ENCODE measurements around the gene TANGO2. TPM values are rescaled to one million over a fixed set of nuclear protein-coding genes. Genes with fewer than 3 reads are reported as not detected.

The TANGO2 gene
- polyA plus RNA-seq, 12 donors, result 6.4 to 15.0 (median 9.1) TPM; not detected in 1

- DNase-seq, result no peak
Observed at GRCh38 chr22:20102203-20102780, 81.4 kb downstream of the TANGO2 start.

DNA sequence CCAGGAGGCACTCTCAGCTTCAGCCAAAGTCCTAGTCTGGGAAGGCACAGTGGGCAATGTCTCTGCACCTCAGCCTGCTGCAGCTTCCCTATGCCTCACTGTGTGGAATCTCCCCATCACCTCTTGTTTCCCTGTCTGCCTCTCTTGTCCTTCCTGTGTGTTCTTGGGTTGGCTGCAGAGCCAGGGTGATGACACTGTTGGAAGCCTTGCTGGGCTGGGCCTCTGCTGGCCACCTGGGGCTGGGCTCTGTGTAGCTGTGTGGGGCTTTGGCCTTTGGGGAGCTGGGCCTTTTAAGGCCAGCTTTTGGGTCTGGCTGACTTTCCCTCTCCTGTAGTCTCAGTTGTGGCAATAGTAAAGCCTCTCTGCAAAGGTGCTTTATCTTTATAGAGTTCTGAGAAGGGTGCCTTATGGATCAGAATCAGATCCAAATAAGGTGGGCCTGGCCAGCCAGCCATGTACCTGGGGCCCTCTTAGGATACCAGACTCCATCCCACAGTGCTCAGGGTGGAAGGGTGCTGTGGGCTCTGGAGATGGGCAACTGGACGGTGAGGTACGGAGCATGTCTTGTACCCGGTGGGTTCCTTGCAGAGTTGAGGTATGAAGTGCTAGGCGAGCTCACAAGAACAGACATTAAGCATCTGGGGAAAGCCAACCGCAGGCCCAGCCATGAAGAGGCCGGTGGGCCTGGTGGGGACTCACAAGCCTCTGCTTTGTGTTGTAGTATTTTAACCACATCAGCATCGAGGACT lies 84.7 kb downstream of the TANGO2 start:
- DNase-seq, result no peak

DNA sequence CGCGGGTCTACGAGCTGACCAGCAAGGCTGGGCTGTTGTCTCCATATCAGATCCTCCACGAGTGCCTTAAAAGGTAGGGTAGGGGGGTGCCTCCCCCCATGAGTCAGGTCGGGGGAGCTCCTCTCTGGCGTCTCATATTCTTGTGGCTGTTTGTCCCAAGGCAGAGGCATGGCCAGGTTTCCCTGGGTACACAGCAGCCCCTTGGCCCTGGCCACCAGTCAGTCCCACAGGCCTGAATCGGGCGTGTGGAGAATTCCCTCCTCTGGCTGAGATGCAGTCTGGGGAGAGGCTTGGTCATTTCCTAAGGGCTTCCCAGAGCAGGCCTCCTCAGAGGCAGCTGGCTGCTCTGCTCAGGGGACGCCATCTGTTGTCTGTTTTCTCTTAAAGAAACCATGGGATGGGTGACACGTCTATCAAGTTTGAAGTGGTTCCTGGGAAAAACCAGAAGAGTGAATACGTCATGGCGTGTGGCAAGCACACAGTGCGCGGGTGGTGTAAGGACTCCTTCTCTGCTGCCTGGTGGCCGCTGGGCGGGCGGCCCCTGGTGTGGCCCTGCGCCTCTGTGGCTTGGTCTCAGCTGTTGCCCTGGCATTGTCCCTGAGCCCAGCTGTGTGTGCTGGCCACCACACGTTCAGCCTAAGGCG lies 85.4 kb downstream of the TANGO2 start:
- no peak for DNase-seq

DNA sequence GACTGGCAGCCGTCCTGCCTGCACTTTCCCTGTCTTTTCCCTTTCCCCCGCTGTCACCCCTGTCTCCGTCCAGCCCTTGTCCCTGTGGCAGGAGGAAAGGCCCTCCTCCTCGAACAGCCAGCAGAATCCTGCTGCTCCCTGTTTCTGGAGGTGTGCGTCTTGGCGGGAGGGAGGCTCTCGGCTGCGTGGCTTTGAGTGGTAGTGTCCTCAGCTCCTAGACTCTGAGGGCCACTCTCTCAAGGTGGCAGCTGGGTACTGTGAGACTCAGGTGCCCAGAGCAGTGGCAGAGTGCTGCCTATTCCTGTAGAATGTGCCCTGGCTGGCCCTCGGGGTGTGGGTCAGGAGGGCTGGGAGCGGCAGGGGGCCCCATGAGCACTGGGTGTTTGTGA lies 85.9 kb downstream of the TANGO2 start:
- DNase-seq, result no peak

DNA sequence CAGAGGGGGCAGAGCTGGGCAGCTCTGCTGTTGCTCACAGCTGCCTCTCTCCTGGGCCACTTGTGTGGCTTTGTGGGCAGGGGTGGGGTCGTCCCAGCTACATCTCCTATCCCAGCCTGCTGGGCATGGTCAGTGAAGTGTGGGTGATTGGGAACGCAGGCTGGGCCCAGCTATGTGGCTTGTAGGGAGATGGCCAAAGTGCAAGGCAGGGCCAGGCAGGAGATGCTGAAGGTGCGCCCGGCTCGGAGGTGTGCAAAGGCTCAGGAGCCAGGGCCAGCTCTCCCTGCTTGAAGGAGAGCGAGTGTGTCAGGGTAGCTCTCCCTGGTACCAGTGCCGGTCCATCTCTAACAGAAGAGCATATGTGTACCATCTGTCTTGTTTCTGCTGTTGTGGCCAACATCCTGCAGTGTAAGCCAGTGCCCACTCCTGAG lies 86.6 kb downstream of the TANGO2 start:
- no peak for DNase-seq

GRCh38 chr22:20107951-20108756 lies 87.2 kb downstream of the TANGO2 start:
- no peak for DNase-seq

GRCh38 chr22:20108757-20109230 lies 87.9 kb downstream of the TANGO2 start:
- DNase-seq, result no peak

DNA sequence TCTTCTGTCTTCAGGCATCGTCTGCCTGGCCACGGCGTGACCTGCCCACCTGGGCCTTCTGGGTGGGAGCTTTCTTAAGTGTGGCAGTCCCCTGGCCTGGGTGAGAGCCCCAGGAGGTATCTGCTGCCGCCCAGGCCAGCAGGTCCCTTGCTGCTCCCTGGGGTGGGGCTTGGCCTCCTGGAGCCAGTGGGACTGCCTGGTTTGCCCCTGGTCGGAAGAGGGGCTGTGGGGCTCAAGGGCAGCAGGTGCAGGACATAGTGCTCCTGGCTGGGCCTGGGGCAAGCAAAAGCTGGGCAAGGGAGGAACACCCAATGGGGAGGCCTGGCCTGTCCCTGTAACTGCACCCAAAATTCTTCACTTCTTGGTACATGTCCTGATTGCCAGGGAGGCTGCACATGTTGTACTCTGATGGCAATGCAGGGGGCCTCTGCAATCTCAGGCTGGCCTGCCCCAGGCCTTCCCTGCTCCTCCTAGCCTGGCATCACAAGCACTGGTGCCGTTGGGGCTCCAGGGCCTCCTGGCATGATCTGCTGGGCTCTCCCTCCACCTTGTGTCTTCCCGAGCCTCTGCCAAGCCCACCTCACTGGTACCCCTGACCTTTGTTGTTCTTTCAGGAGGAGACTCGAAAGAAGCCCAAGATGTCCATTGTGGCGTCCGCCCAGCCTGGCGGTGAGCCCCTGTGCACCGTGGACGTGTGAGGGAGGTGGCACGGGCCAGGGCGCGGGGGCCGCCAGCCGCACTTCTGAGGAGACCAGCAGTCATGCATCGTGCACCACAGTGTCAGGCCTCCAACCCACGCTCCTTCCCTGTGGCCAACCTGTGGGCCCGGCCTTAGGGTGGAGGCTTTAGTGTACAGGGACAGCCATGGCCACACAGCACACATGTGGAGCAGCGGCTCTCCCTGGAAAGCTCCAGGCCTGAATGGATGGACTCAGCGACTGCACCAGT lies 88.8 kb downstream of the TANGO2 start:
- DNase-seq, result no peak

GRCh38 chr22:20110359-20110985 lies 89.6 kb downstream of the TANGO2 start:
- no peak for DNase-seq

GRCh38 chr22:20111045-20111688 lies 90.3 kb downstream of the TANGO2 start:
- no peak for DNase-seq

DNA sequence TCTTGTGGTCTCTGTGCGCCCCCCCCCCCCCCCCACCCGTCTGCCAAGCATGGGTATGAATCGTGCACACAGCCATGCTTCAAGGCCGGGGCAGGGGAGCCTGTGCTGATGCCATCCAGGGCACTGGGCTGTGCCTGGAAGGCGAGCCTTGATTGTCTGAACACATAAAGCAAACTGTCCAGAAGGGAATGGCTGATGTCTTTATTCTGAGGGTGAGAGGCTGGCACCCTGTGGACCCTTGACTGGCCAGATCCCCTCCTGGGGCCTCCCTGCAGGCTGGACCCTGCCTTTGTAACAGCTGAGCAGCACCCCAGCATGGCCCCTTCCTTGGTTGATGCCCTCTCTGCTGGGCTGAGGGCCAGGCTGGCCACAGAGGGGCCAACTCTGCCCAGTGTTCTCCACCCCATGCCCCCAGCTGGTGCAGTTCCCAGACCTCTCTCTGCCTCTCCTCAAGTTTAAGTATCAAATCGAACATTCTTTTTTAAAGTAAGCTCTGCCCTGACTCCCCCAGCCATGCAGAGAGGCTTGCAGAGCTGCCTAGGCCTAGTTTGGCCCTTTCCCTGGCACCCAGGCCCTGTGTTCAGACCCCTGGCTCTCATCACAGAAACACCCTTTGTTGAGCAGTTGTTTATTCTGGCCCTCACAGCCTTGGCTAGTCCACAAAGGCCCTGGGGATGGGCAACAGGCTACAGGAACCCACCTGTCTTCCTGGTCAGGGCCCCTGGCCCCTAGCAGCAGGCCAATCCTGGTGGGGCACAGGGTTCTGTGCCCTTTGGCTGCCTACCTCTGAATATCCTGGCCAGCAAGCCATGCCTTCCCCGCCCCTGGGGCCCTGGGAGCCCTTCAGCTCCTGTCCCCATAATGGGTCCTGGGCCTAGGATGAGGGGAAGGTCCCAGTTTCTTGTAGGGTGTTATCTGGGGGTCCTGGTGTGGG lies 91.0 kb downstream of the TANGO2 start:
- no peak for DNase-seq

DNA sequence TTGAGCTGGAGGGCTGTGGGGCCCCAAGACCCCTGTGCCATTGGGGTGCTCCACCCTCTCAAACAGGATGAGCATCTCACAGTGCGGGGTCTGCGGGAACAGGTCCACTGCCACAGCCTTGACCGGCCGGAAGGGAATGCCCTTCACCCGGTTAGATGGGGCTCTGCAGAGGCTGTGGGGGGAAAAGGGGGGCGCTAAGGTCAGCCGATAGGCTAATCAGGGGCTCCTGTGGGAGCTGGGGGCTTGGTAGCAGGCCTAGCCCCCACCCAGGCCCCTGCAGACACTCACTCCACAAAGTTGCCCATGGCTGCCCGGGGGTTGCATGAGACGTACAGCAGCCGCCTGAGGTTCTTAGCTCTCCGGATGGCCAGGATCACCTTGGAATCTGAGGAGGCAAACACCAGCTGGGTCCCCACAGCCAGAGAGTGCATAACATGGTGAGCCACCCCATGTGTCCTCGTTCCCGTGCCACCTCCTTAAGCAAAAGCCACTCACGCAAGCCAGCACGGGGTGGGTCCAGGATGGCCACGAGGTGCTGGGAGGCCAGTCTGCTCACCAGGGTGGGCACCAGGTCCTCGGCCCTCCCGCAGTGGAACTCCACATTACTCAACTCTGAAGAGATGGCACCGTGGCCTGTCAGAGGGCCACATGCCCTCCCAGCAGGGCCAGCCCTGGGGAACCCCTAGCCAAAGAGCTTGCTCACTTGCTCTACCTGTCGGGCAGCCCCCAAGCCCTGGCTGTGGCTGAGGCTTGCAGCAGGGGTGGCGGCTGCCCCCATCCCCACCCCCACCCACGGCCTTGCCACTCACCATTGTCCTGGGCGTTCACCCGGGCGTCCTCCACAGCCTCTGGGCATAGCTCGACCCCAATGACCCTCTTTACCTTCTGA lies 92.0 kb downstream of the TANGO2 start:
- no peak for DNase-seq

- DNase-seq, result no peak
Observed at GRCh38 chr22:20113551-20114310, 92.8 kb downstream of the TANGO2 start.

DNA sequence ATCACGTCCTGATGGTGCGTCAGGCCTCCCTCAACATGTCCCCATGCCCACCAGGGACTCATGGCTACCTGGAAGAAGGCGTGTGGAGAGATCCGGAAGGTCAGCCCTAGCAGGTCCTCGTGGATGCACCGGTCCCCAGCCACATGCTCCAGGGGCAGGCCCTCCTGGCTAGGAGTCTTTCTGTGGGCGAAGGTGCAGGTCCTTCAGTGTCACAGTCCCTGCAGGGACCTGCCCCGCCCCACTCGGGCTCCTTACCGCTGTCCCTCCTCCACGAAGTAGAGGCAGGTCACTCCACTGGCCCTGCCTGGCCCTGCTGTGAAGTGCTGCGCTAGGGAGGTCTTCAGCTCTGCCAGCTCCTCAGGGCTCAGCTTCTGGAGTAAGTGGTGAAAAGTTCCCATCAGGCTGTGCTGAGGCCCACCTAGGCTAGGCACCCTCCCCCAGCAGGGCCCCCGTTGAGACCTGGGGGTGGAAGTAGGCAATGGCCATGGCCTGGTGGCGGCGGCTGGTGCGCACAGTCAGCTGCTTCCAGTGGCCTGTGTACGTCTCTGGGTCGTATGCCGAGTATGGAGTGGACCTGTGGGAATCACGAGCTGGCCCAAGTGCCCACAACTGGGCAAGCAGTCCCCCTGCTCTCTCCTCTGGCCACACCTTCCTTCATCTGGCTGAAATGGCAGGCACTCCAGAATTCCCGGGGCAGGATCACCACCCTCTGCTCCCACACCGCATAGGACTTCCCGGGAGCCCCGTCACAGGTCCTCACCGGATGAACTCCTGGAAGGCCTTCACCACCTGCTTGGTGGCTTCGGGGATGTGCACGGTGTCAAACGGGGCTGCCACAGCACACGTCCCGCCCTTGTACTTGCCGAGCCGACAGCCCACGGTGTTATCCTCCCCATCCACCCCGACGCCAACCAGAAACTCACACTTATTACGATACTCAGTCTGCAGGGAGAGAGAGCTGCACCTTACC lies 93.9 kb downstream of the TANGO2 start:
- no peak for DNase-seq

- DNase-seq, result no peak
Observed at GRCh38 chr22:20115691-20116375, 94.9 kb downstream of the TANGO2 start, which contains the start of gene RANBP1. RANBP1 (plus strand) TSS chr22:20116104; CDS start chr22:20116185, 81 bp downstream.

Measured in muscle of arm (tissue), 12 donors.